ENCODE results near the gene RAPGEF3. TPM values are rescaled to one million over a fixed set of nuclear protein-coding genes. Genes with fewer than 3 reads are reported as not detected.

RAPGEF3 gene
- total and polyA plus RNA-seq, 2 of the 8 experiments (the other 6 are each of a cell fraction or from before 2014, with no cell fraction given): 5.0 to 9.4 TPM

DNA sequence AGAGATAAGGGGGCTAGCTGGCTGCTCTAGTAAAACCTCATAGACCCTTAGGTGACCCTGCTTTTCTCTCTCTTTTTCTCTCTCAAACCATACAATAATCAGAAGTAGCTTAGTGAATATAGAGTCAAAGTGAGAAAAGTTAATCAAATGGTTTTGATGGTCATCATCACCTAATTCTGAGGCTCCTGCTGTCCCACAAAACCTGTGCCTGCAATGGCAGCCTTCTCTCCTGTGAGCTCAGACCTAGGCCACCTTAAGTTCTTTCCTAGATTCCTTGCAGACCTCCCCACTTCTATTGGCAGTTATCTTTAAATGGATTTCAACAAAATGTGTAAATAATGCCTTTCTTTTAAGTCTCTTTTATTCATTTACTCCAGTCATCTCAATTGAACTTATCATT, 51.3 kb downstream of the RAPGEF3 start:
- no peak overlapping the region; a peak in 1 of 4 replicates for H3K4me2 ChIP-seq (ENCODE audit: insufficient read depth in 1 of 2, low read depth in 2 of 2, low read length in 2 of 2)
- ChIA-PET CTCF (ENCODE audit: partially characterized antibody) (interaction anchor here (0.6 to 64.6 kb wide), 11 partner anchors 10 to 242 kb away, joined by 3 to 2442 read pairs (median 3); partner anchors contain the start of gene SLC48A1), POLR2A (ENCODE audit: partially characterized antibody) (no interaction called here)
- H3K79me2 ChIP-seq (ENCODE audit: control insufficient read depth in 1 of 2, insufficient read depth in 2 of 2, low read length in 2 of 2): peaks cover 0 to 20% of the 10 kb centered on the region in 2 experiments; a peak in 3 of 4 replicates
- peaks cover 8% of the 10 kb centered on the region; the same call in 1 of the 2 replicates for H3K79me1 ChIP-seq (ENCODE audit: low read depth, low read length)
- no peak overlapping the region for H3K18ac ChIP-seq (ENCODE audit: extremely low read depth, low read length)
- no peak overlapping the region for H3K56ac ChIP-seq (replicated peaks; ENCODE audit: insufficient read length, low read depth, low read length)
- no peak overlapping the region for H3K4me3 ChIP-seq (ENCODE audit: extremely low read depth in 1 of 4, insufficient read depth in 2 of 4, low read depth in 3 of 4, low read length in 4 of 4)
- H3K36me3 ChIP-seq (ENCODE audit: control insufficient read depth in 2 of 4, insufficient read depth in 4 of 4, low read length in 3 of 4): no peaks in the 10 kb centered on the region
- no peak overlapping the region for H2BK15ac ChIP-seq (ENCODE audit: low read length)
- H2BK5ac ChIP-seq (ENCODE audit: low read depth, low read length): no peak overlapping the region
- no peak overlapping the region for H2AK5ac ChIP-seq (ENCODE audit: low read depth, low read length)
- no peak overlapping the region for H3K23ac ChIP-seq (ENCODE audit: insufficient read length)
- no peak overlapping the region for H2BK120ac ChIP-seq (replicated peaks; ENCODE audit: low read depth, low read length)
- no peak overlapping the region for H3K9ac ChIP-seq (replicated peaks in 1 of 4; ENCODE audit: extremely low read depth in 1 of 4, low read depth in 3 of 4, low read length in 3 of 4)
- H4K91ac ChIP-seq (replicated peaks; ENCODE audit: insufficient read length, low read length): no peak overlapping the region
- H3K4ac ChIP-seq (replicated peaks; ENCODE audit: insufficient read length, low read depth, low read length): no peak overlapping the region
- no peak overlapping the region for H3K14ac ChIP-seq (ENCODE audit: insufficient read length)
- no peak overlapping the region for H3K27ac ChIP-seq (ENCODE audit: low read depth, low read length)
- no peak overlapping the region for H4K5ac ChIP-seq (ENCODE audit: insufficient read length, low read depth, low read length)
- no peak overlapping the region for H2BK20ac ChIP-seq (ENCODE audit: low read length)
- FAIRE-seq: no peak
- H3K4me1 ChIP-seq (replicated peaks in 1 of 4; ENCODE audit: control insufficient read depth in 3 of 4, insufficient read depth in 4 of 4, low read length in 3 of 4): peaks cover 0 to 3% (median 0%) of the 10 kb centered on the region in 4 experiments; a peak in 1 of 7 replicates
- H4K8ac ChIP-seq (ENCODE audit: extremely low read depth, insufficient read depth, low read length): no peak overlapping the region
- H3K23me2 ChIP-seq (ENCODE audit: low read depth, low read length): no peaks in the 10 kb centered on the region
- no peak for DNase-seq (ENCODE audit: low read depth in 1 of 2, low spot score in 2 of 2)
- H2AFZ ChIP-seq (ENCODE audit: low read length): no peak overlapping the region
- no peak overlapping the region for H2BK12ac ChIP-seq (ENCODE audit: low read depth, low read length)
- no peaks in the 10 kb centered on the region for H3K9me3 ChIP-seq (ENCODE audit: insufficient read depth in 2 of 2, low read depth in 1 of 2, low read length in 1 of 2)
- H4K20me1 ChIP-seq (replicated peaks in 1 of 2; ENCODE audit: control insufficient read depth in 1 of 2, insufficient read depth in 2 of 2, low read length in 2 of 2): no peaks in the 10 kb centered on the region
- no peaks in the 10 kb centered on the region for H3K27me3 ChIP-seq (replicated peaks in 1 of 4; ENCODE audit: control insufficient read depth in 3 of 4, extremely low read depth in 1 of 4, insufficient read depth in 3 of 4, low read length in 3 of 4)
- TF ChIP-seq SIRT6 (IDR thresholded peaks at IDR 0.05; ENCODE audit: low read length): no peak
- no peak for TF ChIP-seq RXRA (IDR thresholded peaks at IDR 0.05; ENCODE audit: insufficient read depth, low read depth, low read length)

Data from H1 (cell line).